Measurements from ENCODE around the gene FILIP1. TPM values are rescaled to one million over a fixed set of nuclear protein-coding genes. Genes with fewer than 3 reads are reported as not detected.

The FILIP1 gene
- total RNA-seq, 1 donor from 2014 or later = 3.2 TPM

DNA sequence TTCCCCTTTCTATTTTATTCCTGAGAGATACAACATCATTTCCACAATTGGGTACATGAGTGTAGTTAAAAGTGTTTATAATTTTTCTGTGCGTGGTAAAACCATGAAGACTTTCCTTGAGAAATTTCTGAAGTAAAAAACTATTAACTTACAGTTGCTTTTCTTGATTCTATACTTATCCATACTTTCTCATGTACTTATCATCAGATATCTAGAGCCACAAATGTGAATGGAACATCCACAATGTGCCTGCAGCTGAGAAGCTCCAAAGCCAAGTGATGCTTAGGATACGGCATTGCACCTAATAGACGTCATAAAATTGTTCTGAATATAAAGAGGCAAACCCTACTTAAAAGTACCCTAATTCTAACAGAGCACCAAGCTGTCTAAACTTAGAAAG is 2.9 kb downstream of the FILIP1 start:
- no peaks in the 10 kb centered on the region for H3K4me1 ChIP-seq
- DNase-seq (ENCODE audit: extremely low spot score in 2 of 2) = no peak
- intact Hi-C loops (cut with DNase I) = no loop called here

DNA sequence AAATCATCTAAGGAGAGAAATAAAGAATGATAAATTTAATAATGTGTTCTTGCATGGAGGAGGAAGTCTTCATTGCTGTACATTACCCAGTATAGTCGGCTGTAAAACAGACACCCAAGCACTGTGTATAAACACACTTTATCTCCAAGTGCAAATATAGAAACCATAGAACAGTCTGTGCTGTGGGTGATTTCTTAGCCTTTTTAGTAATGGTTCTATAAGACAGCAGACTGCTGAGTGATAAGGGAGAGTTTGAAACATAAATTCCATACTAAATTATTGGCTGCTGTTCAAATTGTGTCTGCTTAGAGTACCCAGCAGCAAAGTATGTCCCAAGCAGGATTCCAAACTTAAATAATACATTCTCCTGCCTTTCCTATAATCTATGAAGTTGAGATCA is 4.6 kb downstream of the FILIP1 start:
- Histone ChIP-seq H3K27me3 (no peaks in the 10 kb centered on the region), H3K4me3 (no peak overlapping the region), H3K36me3 (no peaks in the 10 kb centered on the region), H3K9me3 (no peaks in the 10 kb centered on the region), H3K27ac (no peak overlapping the region), H3K4me1 (no peaks in the 10 kb centered on the region)
- DNase-seq (ENCODE audit: extremely low spot score in 2 of 2) = no peak
- TF ChIP-seq POLR2A (IDR thresholded peaks at IDR 0.05) (no peak), POLR2AphosphoS5 (IDR thresholded peaks at IDR 0.05; ENCODE audit: insufficient read depth in 1 of 2, low read depth in 1 of 2) (no peak)
- TF ChIP-seq, protein P1, sequence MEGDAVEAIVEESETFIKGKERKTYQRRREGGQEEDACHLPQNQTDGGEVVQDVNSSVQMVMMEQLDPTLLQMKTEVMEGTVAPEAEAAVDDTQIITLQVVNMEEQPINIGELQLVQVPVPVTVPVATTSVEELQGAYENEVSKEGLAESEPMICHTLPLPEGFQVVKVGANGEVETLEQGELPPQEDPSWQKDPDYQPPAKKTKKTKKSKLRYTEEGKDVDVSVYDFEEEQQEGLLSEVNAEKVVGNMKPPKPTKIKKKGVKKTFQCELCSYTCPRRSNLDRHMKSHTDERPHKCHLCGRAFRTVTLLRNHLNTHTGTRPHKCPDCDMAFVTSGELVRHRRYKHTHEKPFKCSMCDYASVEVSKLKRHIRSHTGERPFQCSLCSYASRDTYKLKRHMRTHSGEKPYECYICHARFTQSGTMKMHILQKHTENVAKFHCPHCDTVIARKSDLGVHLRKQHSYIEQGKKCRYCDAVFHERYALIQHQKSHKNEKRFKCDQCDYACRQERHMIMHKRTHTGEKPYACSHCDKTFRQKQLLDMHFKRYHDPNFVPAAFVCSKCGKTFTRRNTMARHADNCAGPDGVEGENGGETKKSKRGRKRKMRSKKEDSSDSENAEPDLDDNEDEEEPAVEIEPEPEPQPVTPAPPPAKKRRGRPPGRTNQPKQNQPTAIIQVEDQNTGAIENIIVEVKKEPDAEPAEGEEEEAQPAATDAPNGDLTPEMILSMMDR (IDR thresholded peaks at IDR 0.05) = no peak
- intact Hi-C loops (cut with DNase I) = no loop called here

More for the DNA sequence above, 2.9 kb downstream of the FILIP1 start:
- Histone ChIP-seq H3K4me3 (peak overlapping the region in 1 of 2 donors; percentile 2), H3K27ac (no peak overlapping the region), H3K9me3 (no peaks in the 10 kb centered on the region), H3K27me3 (no peaks in the 10 kb centered on the region), H3K36me3 (no peaks in the 10 kb centered on the region)
- TF ChIP-seq, protein P1 (IDR thresholded peaks at IDR 0.05) = no peak
- no peak for TF ChIP-seq POLR2A (IDR thresholded peaks at IDR 0.05)
- TF ChIP-seq POLR2AphosphoS5 (IDR thresholded peaks at IDR 0.05; ENCODE audit: insufficient read depth in 1 of 2, low read depth in 1 of 2) = no peak

DNA sequence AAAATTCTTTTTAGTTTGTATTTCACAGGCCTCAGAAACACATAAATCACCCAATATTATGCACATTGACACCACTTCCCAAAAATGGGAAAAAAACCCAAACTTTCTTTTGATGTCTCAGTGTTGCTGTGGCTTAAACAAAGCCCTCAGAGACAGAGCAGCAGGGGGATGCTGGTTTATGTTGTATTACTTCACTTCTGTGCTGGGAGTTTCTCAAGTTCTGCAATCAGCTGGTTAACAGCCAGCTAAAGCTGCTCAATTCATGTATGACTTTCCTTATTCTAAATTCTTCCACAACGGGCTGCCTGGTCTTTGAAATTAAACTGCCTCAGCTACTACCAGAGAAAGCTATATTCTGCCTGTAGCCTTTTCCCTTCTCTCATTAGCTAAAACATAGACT is 5.6 kb downstream of the FILIP1 start:
- Histone ChIP-seq H3K4me1 (no peaks in the 10 kb centered on the region), H3K27me3 (no peaks in the 10 kb centered on the region), H3K27ac (no peak overlapping the region), H3K4me3 (no peak overlapping the region), H3K36me3 (no peaks in the 10 kb centered on the region), H3K9me3 (no peaks in the 10 kb centered on the region)
- TF ChIP-seq POLR2AphosphoS5 (IDR thresholded peaks at IDR 0.05; ENCODE audit: insufficient read depth in 1 of 2, low read depth in 1 of 2) (no peak), POLR2A (IDR thresholded peaks at IDR 0.05) (no peak)
- TF ChIP-seq, protein P1 (IDR thresholded peaks at IDR 0.05) = no peak
- intact Hi-C loops (cut with DNase I) = no loop called here
- no peak for DNase-seq (ENCODE audit: extremely low spot score in 2 of 2)

DNA sequence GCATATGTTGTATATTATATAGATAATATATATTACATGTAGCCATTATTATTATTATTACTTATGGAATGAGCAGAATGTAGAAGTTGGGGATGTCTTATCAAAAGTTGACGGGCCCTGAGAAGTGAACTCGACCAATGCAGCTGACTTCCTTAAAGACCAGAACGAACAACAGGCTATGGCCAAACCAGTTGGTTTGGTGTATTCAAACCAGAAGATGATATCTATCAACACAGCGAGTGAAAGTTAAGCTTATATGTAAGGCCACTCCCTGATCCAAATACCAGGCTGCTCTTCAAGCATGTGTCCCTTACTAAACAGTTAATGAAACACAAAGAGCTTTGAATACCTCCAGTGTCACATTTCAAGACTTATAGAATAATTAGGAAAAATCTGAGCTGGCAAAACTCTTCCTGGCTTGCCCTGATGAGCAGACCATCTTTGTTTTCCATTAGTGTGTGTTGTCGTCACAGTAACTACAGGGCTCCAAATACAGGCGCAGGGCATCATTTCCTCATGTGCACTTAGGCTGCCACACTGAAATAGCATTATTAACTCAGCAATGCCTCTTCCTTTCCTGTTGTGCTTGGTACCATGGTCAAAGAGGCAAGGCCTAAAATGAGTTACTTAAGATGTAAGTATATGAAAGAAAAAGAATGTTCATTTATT is 6.6 kb downstream of the FILIP1 start:
- TF ChIP-seq, protein P1 (IDR thresholded peaks at IDR 0.05) = no peak
- TF ChIP-seq POLR2A (IDR thresholded peaks at IDR 0.05) = no peak
- TF ChIP-seq POLR2AphosphoS5 (IDR thresholded peaks at IDR 0.05; ENCODE audit: insufficient read depth in 1 of 2, low read depth in 1 of 2) = no peak
- Histone ChIP-seq H3K36me3 (no peaks in the 10 kb centered on the region), H3K27me3 (no peaks in the 10 kb centered on the region), H3K27ac (no peak overlapping the region), H3K4me1 (no peaks in the 10 kb centered on the region), H3K9me3 (no peaks in the 10 kb centered on the region), H3K4me3 (no peak overlapping the region)
- intact Hi-C loops (cut with DNase I) = no loop called here
- DNase-seq (ENCODE audit: extremely low spot score in 2 of 2) = no peak

DNA sequence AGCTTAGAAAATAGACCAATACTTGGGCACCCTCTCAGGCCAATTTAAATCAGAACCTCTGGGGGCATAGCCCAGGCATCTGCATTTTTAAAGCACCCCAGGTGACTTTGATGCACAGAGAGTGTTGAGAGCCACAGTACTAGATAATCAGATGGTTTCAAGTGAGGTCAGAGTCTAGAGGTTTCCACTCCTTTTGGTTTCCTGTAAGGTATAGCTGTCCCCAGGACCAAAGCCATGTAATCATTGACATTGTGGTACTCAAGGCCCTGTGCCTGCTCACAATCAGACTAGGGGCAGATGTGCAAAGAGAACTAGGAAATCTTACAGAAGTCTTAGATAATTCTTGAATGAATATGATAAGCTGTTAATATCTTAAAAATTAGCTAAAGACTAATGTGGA is 9.1 kb downstream of the FILIP1 start:
- TF ChIP-seq POLR2AphosphoS5 (IDR thresholded peaks at IDR 0.05; ENCODE audit: insufficient read depth in 1 of 2, low read depth in 1 of 2) = no peak
- TF ChIP-seq, protein P1 (IDR thresholded peaks at IDR 0.05) = no peak
- no peak for TF ChIP-seq POLR2A (IDR thresholded peaks at IDR 0.05)
- Histone ChIP-seq H3K27ac (no peak overlapping the region), H3K27me3 (no peaks in the 10 kb centered on the region), H3K9me3 (no peaks in the 10 kb centered on the region), H3K4me3 (no peak overlapping the region), H3K4me1 (no peaks in the 10 kb centered on the region), H3K36me3 (no peaks in the 10 kb centered on the region)
- intact Hi-C loops (cut with DNase I) = no loop called here
- no peak for DNase-seq (ENCODE audit: extremely low spot score in 2 of 2)
